ENCODE measurements around the gene LRFN5.

GRCh38 chr14:41824441-41824840 is 217.8 kb downstream of the LRFN5 start:
- TF ChIP-seq CTCF (IDR thresholded peaks at IDR 0.05) (no peak), POLR2A (IDR thresholded peaks at IDR 0.05) (no peak), EP300 (IDR thresholded peaks at IDR 0.05) (no peak)

Measured in suprapubic skin (tissue), 3 donors.